NCI-H82 treated with DMSO at 0.1 percent for 48 hours (cell line): ENCODE results near the gene DOCK2.
"Not testable (repeated sequence)": the region's sequence is repeated elsewhere in the genome, so short reads cannot be mapped to it uniquely, and the experiment has no call there.

Experiments used
- DNase-seq: peaks from one replicate; lab custom pipeline; 2025; ENCODE audit not compliant: unreplicated experiment; lab: John Stamatoyannopoulos, UW

DOCK2 gene

GRCh38 chr5:170078931-170079330 lies 441.9 kb downstream of the DOCK2 start:
- DNase-seq: no peak

GRCh38 chr5:170080217-170080616 lies 443.1 kb downstream of the DOCK2 start:
- DNase-seq: no peak

GRCh38 chr5:170080786-170081445 lies 443.8 kb downstream of the DOCK2 start:
- DNase-seq: no peak

- DNase-seq: no peak
These were observed 444.5 kb downstream of the DOCK2 start for GRCh38 chr5:170081616-170082015.

DNA sequence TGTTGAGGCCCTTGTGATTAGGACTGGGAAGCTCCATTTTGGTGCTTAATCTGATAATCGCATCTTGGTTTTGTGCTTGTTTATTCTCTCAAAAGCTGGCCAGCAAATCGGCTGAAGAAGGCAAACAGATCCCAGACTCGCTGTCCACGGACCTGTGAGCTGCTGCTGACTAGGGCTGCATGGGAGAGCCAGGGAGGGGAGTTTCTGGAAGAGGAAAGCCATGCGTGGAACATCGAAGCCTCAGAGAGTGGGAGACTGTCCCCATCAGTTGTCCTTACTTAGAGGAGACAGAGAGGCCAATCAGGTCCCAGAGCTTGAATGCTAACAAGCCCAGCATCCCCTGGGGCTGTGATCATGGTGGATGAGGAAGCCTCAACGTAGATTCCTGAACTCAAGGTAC lies 445.6 kb downstream of the DOCK2 start:
- no peak for DNase-seq

DNA sequence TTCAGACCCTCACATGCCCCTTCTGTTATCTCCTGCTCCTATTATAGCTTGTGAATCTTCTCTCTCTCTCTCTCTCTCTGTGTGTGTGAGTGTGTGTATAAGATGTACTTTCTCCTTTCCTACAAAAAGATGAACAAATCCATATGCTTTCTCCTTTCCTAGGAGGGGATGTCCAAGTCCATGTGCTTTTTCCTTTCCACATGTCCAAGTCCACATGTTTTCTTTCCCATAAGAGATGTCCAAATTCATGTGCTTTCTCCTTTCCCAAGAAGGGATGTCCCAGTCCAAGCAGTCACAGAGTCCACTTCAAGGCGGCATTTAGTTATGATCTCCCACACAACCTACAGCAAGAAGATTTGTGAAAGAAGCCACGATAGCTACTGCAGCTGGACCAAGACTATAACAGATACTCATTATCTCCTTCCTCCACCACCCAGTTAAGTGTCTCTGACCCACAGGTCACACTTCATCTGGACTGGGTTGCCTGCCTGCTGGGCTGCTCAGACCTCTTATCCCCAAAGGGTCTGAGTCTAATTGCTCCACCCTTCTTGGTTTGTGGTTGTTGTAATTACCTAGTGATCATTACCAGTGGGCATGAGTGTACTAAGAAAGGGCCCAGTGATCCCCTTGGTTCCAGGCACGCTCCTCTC lies 450.2 kb downstream of the DOCK2 start:
- DNase-seq: no peak

DNA sequence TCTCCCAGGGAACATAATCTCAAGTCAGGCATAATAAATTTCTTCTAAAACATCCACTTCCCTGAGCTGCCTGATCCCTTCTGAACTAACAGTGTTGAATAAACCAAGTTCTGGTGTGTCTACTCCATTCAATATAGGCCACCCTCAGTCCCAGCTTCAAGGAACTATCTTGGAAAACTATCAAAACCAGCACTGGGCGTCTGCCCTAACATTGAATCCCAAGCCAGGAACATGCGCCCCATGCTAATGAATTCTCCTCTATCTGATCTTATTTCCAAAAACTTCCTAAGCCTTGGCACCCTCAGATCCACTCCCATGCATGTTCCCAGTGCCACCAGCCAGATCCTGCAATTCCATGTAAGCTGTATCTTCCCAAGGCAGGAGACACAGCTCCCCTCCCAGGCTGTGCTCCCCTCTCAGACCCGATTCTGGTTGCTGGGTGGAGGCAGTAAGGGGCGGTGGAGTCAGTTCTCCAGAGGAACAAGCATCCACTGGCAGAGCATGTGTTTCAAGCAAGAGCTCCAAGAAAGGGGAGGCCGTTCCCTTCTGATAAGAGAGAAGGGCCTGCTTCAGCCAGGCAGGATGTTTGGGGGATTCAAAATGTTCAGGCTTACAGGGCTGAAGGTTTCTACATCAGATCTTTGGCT lies 455.5 kb downstream of the DOCK2 start:
- DNase-seq: no peak

- not testable (repeated sequence) for DNase-seq
These were observed 457.3 kb downstream of the DOCK2 start for GRCh38 chr5:170094329-170094728.

DNA sequence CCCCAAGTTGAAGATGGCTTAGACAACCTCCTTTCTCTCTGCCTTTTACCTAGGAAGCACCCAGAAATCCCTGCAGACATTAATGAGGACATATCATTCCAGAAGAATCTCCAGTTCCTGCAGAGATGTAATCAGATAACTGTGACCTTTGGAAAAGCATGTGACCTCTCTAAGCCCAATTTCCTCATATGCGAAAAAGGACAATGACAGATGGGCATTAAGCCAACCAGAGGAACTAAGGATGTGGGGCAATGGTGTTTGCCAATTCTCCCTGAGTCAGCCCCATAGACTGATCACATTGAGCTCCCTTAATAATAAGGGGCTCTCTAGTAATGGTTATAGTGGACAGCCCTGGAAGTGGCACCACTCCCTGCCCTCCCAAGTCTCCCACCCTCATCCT lies 458.6 kb downstream of the DOCK2 start:
- no peak for DNase-seq

DNA sequence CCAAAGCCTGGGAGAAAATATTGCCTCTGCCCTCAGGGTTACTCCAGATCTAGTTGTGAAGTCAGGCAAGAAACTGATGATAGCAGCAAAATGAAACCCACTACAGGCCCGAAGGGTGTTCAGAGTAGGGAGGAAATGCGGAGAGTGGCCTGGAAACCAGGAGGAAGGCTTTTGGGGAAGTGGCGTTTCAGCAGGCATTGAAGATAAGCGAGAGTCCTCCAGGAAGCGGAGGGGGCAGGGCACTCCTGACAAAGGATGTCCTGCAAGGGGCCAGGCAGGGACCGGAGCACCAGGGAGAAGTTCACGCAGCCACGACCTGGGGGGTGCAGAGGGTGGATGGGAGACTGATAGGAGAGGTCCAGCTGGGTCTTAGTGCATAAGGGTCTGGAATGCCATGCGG lies 460.9 kb downstream of the DOCK2 start:
- DNase-seq: no peak

DNA sequence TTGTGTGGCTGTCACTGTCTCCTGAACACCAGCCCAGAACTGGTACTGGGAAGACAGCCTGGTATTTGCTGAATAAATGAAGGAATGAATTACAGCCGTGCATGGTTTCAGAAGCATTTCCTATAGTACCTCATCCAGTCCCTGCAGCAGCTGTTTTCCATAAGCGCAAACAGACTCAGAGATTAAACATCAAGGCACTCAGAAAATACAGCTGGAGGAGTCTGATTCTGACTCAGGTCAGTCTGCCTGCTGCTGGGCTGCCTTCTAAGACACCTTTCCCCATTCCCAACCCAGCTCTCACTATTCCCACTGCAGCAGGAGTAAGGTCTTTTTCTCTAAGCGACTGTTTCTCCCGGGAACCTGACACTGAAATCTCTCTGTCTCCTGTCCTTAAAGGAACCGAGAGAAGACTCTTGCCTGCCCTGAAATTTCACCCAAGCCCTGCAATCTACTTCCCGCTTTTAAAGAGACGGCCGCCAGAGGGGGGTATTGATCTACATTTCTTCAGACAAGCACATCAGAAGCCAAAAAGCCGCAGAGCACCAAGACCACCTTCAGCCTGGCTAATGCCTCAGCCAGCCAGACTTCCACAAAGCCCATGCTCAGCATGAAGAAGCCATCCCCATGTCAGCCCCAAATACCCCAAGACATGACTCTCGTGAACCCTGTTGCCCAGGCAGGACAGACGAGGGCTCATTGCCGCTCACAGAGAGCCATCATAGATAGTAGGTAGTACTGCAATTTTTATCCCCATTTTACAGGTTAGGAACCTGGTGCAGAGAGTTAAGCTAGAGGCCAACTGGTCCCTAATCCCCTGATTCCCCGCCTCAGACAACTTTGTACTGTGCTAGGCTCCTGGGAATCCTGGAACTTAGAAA lies 463.2 kb downstream of the DOCK2 start:
- peak; percentile 19 for DNase-seq

- no peak for DNase-seq
These were observed 466.4 kb downstream of the DOCK2 start for GRCh38 chr5:170103447-170103846.

DNA sequence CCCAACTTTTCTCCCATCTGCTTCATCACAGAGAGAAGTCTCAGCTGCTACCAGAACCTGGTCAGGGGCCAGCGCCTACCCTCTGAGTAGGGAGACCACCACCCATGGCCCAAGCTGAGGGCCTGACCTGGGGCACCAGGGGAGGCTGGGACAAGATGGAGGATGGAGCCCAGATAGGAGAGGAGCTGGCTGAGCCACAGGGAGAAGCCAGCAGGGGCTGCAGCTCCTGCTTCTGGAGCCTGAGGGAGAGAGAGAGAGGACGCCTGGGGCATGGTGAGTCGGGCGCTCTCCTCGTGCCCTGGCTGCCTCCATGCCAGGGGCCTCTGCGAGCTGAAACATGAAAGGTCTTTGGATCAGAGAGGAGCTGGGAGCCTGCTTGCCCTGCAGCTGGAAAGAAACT lies 467.2 kb downstream of the DOCK2 start:
- no peak for DNase-seq

DNA sequence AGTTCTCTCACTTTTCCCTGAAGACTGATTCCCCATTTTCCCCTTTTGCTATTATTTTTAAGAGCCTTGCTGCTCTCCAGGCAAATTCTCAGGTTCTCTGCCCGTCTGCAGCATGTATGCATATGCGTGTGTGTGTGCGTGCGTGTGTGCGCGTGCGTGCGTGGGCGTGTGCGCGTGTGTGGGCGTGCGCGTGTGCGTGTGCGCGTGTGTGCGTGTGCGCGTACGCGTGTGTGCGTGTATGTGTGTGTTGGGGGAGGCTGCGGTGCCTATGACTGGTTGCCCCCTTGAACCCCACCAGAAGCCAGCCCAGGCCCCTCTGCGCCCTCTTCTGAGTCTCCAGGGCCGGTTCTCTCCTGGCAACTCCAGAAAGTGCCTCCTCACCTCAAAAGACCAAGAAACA lies 467.6 kb downstream of the DOCK2 start:
- DNase-seq: no peak

DNA sequence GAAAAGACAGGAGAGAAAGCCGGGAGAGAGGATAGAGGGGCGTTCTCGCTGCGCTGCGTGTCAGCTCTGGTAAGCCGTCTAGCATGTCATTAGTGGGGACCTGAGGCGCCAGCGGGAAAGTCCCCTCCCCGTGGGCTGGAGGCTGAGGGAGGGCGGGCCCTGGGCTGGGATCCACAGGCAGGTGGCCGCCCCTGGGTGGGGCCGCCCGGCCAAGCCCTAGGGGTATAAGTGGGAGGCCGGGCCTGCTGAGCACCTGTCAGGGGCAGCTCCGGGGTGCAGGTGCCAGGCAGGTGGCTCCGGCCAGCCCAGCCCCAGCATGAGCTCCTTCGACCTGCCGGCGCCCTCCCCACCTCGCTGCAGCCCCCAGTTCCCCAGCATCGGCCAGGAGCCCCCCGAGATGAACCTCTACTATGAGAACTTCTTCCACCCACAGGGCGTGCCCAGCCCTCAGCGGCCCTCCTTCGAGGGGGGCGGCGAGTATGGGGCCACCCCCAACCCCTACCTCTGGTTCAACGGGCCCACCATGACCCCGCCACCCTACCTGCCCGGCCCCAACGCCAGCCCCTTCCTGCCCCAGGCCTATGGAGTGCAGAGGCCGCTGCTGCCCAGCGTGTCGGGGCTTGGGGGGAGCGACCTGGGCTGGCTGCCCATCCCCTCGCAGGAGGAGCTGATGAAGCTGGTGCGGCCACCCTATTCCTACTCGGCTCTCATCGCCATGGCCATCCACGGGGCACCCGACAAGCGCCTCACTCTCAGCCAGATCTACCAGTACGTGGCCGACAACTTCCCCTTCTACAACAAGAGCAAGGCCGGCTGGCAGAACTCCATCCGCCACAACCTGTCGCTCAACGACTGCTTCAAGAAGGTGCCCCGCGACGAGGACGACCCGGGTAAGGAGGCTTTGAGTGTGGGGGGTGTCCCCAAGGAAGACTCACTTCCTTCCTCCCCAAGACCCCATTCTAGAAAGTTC lies 468.9 kb downstream of the DOCK2 start, which contains the start of gene FOXI1:
Gene FOXI1 (plus strand): TSS at position 256 of the 970 bp plus-strand sequence. CDS start 61 bp downstream, at position 317.
- DNase-seq: no peak

- DNase-seq: no peak
These were observed 470.6 kb downstream of the DOCK2 start for GRCh38 chr5:170107674-170108073.

GRCh38 chr5:170108266-170108785 lies 471.3 kb downstream of the DOCK2 start:
- DNase-seq: no peak

DNA sequence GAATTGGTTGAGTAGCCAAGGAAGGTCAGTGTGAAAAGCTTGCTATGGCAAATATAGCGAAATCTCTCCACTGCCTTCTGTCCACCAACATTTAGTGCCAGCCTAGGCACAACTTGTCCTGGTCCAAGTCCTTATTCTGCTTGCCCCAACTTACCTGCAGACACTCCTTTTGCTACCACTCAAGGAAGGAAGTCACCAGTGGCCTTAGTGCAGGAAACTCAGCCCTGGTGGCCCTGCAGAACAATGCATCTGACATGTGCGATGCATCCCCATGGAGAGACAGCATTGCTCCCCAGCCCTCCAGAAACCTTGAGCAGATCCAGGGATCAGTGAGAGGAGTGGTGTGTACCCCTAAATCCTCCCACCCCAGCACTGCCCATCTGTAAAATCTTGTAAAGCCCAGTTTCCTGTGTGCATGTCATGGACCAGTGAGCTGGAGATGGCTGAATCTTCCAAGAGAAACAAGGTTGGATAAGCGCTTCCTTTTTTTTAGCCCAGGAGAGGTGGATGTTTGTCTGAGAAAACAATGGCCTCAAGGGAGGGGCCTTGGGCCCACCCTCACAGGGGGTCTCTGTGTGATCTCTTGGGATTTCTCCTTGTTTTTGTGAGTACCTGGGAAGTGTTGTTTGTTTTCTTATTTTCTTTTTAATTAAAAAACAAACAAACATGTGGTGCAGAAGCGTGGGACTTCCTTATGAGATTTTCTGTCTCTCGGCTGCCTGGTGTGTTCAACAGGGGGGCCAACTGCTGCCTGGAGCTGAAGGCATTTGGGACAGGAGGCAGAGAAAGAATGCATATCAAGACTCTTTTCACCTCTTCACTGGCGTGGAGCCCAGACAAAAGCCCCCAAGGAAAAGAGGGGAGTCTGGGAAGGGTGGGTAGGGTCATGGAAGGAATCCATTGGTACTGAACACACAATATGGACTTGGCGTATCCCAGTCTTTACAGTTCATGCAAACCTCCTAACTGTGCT lies 472.3 kb downstream of the DOCK2 start:
- DNase-seq: no peak
